ENCODE results near the gene LOXHD1.

Gene LOXHD1

GRCh38 chr18:46672062-46672970, 15.3 kb upstream of the LOXHD1 start:
- DNase-seq = no peak

- DNase-seq = no peak
Observed at GRCh38 chr18:46668694-46669093, 11.7 kb upstream of the LOXHD1 start.

- no peak for DNase-seq
Observed at GRCh38 chr18:46668135-46668534, 11.1 kb upstream of the LOXHD1 start.

DNA sequence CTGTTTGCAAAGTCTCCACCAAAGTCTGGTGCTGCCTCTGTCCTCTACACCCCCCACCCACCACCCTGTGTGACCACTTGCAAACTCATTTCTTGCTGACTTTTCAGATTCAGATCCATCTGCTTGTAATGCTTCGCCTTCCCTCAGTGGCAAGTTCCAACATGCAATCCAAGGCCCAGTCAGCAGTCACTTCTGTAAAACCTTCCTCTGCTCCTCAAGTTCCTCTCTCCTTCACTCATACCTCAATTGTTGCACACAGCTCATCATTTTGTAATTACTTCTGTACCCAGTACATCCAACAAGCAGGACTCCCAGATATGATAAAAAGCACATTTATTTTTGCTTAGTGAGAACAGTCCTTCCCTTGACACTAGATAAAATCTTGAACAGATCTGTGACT, 6.5 kb upstream of the LOXHD1 start:
- DNase-seq = no peak

- DNase-seq = no peak
Observed at GRCh38 chr18:46660957-46661749, 4.1 kb upstream of the LOXHD1 start.

GRCh38 chr18:46659484-46659883, 2.5 kb upstream of the LOXHD1 start:
- no peak for DNase-seq

- no peak for DNase-seq
Observed at GRCh38 chr18:46656326-46657114, 500 bp downstream of the LOXHD1 start.

- DNase-seq = no peak
Observed at GRCh38 chr18:46652372-46652771, 4.6 kb downstream of the LOXHD1 start.

DNA sequence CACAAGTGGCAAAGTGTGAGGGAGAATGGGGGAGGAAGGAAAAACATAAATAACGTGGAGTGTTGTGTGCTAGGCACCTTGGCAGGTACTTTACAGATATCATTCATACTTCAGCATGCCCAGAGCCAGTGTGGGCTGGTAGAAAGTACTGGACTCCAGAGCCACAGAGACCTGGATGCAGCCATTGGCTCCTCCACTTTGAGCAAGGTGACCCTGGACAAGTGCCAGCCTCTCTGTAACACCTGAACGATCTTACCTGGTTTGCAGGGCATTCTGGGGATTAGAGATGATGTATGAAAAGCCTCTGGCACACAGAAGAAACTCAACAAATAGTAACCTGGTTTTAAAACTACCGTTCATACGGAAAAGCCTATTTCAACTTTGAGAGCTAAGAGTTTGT, 6.3 kb downstream of the LOXHD1 start:
- DNase-seq = no peak

- no peak for DNase-seq
Observed at GRCh38 chr18:46649071-46649862, 7.8 kb downstream of the LOXHD1 start.

DNA sequence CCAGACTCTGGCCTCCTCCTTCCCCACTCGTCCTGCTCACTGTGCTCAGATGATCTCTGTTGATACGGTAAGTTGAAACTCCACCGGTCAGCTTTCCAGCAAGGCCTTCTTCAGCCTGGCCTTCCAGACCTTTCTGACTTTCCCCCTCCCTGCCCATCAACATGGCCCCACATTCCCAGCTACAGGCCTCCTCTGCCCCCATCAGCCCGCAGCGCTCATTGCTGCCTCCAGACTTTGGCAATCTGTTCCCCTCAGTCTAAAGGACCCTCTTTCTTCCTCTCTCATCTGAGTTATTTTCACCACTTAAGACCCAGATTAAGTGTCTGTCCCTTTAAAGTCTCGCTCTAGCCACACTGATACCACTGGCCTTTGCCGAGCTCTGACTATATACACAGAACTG, 10.6 kb downstream of the LOXHD1 start:
- DNase-seq = no peak

DNA sequence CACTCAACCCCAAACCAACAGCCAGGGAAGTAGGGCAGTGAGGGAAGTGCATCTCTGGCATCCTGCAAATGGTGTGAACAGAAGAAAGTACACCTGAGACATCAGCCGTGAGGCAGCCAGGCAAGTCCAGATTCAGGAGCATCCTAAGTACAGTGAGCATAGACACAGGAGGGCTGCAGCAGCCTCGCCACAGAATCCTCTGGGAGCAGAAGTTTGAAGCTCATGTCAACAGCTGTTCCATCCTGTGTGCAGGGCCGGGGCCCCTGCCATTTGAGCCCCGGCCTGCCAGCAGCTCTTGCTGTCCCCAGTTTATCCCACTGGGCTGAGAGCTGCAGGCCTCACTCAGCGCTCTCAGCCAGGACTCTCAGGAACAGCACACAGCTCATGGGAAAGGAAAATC, 14.5 kb downstream of the LOXHD1 start:
- DNase-seq = no peak

- DNase-seq = no peak
Observed at GRCh38 chr18:46641917-46642316, 15.1 kb downstream of the LOXHD1 start.

GRCh38 chr18:46639386-46639785, 17.6 kb downstream of the LOXHD1 start:
- DNase-seq = no peak

DNA sequence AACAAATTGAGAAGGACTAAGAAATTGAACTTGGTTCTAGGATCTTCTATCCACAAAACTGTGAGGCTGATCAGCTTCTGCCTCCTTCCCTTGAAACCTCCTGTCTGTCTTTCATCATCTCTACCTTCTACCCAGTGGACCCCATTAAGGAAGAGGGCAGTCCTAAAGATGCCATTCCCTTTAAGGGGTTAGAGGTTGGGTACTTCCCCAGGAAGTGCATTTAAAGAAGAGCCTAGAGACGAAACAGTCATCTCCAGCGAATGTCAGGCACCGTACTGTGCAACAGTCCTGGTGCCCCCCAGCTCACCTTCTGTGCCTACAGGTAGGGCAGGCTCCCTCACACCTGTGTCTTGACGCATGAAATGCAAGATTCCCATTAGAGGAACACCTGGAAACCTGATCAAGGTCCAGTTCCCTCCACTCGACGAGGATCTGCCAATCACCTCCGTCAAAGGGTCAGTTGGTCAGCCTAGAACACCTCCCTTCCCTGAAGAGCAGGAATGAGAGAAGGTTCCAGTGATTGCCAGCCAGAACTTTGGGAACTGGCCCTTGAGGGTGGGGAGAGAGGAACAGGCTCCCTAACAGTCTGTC, 20.9 kb downstream of the LOXHD1 start:
- no peak for DNase-seq

GRCh38 chr18:46632401-46633071, 24.5 kb downstream of the LOXHD1 start:
- no peak for DNase-seq

DNA sequence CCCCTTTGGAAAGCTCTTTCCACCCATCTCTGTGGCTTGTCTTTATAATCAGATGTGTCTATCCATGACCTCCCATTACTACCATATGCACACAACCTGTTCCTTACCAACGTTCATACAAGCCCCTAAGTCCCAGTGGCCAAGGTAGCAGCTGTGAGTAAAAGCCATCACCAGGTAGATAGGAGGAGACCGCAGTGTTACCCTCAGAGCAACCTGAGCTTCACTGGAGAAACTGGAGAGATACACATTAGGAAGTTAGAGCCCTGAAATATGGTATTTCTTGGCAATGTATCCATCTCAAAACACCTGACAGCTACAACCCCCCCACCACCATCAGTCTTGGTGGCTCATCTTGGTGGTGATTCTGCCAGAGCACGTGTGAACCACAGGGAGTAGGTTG, 26.0 kb downstream of the LOXHD1 start:
- DNase-seq = no peak

- DNase-seq = no peak
Observed at GRCh38 chr18:46630160-46630559, 26.9 kb downstream of the LOXHD1 start.

- DNase-seq = no peak
Observed at GRCh38 chr18:46629361-46629760, 27.7 kb downstream of the LOXHD1 start.

- no peak for DNase-seq
Observed at GRCh38 chr18:46628206-46628605, 28.8 kb downstream of the LOXHD1 start.

DNA sequence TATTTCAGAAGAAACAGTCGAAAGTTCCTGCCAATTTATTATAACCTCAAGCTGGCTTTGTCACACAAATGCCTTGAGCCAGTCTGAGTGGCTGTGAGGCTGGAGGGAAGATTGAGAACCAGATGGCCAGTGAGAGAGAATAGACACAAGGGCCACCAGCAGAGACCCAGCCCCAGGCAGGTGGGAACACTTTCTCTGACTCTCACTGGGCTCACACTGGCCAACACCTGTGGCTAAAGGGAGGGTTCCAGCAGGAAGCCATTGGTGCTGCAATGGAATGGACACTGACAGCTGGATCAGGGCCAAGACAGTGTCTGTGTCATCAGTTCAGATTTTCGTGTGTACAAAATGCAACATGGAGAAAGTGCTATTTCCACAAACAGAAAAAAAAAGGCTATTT, 29.9 kb downstream of the LOXHD1 start:
- no peak for DNase-seq
